Kidney epithelial cell (primary cell): ENCODE measurements around the gene TIFAB. TPM values are rescaled to one million over a fixed set of nuclear protein-coding genes. Genes with fewer than 3 reads are reported as not detected.

Experiments
- DNase-seq: peaks from one replicate; pipeline ENCODE4 v3.0.0-alpha.2; 2010; ENCODE audit warnings: low read depth
- H3K27me3 ChIP-seq: 2 replicates; pipeline ENCODE4 v1.6.0; 2011; ENCODE audit warnings: low read length; ENCODE audit not compliant: control insufficient read depth, insufficient read depth
- H3K36me3 ChIP-seq: 2 replicates; pipeline ENCODE4 v1.5.1; 2011; ENCODE audit warnings: low read length; ENCODE audit not compliant: control insufficient read depth, insufficient read depth
- H3K4me3 ChIP-seq: 2 replicates; pipeline ENCODE4 v1.5.1; 2011; ENCODE audit warnings: low read depth, mild to moderate bottlenecking, control low read depth, low read length
- total RNA-seq: library from RNA; depleted of rRNA; stranded (reverse); fragments of >200 nt; gene quantifications from 2 replicates; pipeline ENCODE4 v1.2.3, GENCODE V29; 2015
- TF ChIP-seq, protein P1 (sequence below): IDR thresholded peaks from 2 replicates; pipeline ENCODE4 v1.5.1; 2011; ENCODE audit warnings: mild to moderate bottlenecking, moderate library complexity, low read length, control low read depth, inconsistent platforms; ENCODE audit not compliant: insufficient read depth, poor library complexity, severe bottlenecking

The TIFAB gene
- total RNA-seq, 1 donor from 2014 or later, result not detected

GRCh38 chr5:135483254-135483653, 31.1 kb upstream of the TIFAB start:
- DNase-seq, result no peak
- TF ChIP-seq, protein P1, sequence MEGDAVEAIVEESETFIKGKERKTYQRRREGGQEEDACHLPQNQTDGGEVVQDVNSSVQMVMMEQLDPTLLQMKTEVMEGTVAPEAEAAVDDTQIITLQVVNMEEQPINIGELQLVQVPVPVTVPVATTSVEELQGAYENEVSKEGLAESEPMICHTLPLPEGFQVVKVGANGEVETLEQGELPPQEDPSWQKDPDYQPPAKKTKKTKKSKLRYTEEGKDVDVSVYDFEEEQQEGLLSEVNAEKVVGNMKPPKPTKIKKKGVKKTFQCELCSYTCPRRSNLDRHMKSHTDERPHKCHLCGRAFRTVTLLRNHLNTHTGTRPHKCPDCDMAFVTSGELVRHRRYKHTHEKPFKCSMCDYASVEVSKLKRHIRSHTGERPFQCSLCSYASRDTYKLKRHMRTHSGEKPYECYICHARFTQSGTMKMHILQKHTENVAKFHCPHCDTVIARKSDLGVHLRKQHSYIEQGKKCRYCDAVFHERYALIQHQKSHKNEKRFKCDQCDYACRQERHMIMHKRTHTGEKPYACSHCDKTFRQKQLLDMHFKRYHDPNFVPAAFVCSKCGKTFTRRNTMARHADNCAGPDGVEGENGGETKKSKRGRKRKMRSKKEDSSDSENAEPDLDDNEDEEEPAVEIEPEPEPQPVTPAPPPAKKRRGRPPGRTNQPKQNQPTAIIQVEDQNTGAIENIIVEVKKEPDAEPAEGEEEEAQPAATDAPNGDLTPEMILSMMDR, result no peak
- H3K27me3 ChIP-seq, result peaks cover 36% of the 10 kb centered on the region
- no peaks in the 10 kb centered on the region for H3K36me3 ChIP-seq
- H3K4me3 ChIP-seq, result no peak overlapping the region

- TF ChIP-seq, protein P1, result no peak
- no peak overlapping the region for H3K4me3 ChIP-seq
- DNase-seq, result no peak
- H3K36me3 ChIP-seq, result no peaks in the 10 kb centered on the region
- H3K27me3 ChIP-seq, result peaks cover 35% of the 10 kb centered on the region
Measured at GRCh38 chr5:135482381-135482933, 30.3 kb upstream of the TIFAB start.

DNA sequence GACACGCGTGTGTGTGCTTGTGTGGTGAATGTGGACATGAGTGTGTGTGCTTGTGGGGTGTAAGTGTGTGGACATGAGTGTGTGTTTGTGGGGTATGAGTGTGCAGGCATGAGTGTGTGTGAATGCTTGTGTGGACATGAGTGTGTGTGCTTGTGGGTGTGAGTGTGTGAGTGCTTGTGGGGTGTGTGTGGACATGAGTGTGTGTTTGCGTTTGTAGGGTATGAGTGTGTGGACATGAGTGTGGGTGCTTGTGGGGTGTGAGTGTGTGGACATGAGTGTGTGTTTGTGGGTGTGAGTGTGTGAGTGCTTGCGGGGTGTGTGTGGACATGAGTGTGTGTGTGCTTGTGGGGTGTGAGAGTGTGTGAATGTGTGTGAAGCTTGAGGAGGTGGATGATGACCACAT, 29.8 kb upstream of the TIFAB start:
- peaks cover 32% of the 10 kb centered on the region for H3K27me3 ChIP-seq
- H3K36me3 ChIP-seq, result no peaks in the 10 kb centered on the region
- DNase-seq, result no peak
- TF ChIP-seq, protein P1, result no peak
- H3K4me3 ChIP-seq, result no peak overlapping the region

DNA sequence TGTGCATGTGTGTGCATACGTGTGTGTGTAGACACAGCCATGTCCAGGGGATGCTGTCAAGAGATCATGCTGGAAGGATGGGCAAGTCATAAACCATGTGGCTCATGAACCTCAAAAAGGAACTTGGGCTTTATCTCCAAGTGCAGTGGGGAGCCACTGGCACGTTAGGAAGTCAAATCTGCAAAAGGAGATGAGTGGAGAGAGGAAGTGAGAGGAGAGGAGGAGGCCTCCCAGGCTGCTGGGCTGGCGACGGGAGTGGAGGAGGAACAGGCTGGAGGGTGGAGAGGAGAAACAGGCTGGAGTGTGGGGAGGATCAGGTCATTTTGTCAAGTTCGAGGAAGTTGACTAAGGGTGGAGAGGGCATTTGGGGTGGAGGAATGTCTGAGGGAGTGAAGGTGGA, 29.2 kb upstream of the TIFAB start:
- DNase-seq, result no peak
- Histone ChIP-seq H3K27me3 (peaks cover 36% of the 10 kb centered on the region), H3K36me3 (no peaks in the 10 kb centered on the region), H3K4me3 (no peak overlapping the region)
- TF ChIP-seq, protein P1, result no peak

DNA sequence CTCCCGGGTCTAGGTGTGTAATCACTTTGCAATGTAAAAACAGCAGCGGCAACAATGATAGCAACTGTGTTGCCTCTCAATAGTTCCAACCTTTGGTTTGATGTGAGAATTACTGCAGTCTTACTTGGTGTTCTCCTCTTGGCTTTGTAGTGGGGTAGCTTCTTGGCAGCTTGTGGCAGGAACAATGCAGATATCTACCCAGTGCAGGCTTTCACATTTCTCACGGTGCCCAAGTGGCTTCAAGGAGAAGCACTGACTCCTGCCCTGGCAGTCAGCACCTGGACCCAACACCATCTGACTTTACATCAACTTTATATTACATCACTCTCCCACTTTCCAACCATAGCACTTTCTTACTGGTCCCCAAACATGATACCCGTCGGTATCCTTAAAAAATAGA, 28.4 kb upstream of the TIFAB start:
- no peak overlapping the region for H3K4me3 ChIP-seq
- TF ChIP-seq, protein P1, result no peak
- DNase-seq, result no peak
- H3K27me3 ChIP-seq, result peaks cover 32% of the 10 kb centered on the region
- H3K36me3 ChIP-seq, result no peaks in the 10 kb centered on the region

- Histone ChIP-seq H3K27me3 (peaks cover 25% of the 10 kb centered on the region), H3K4me3 (no peak overlapping the region), H3K36me3 (no peaks in the 10 kb centered on the region)
- no peak for DNase-seq
- TF ChIP-seq, protein P1, result no peak
Measured at GRCh38 chr5:135478938-135479337, 26.8 kb upstream of the TIFAB start.
